H54 (cell line): ENCODE measurements around the gene SPTAN1.

Source experiments
- DNase-seq: peaks from one replicate; pipeline ENCODE4 v3.0.0; 2011; ENCODE audit warnings: low spot score, mixed read lengths; ENCODE audit not compliant: insufficient read length
- FAIRE-seq: peaks from 3 replicates; lab custom pipeline; 2011; peaks lifted over from hg19 to GRCh38; lab: Jason Lieb, UNC
- POLR2A ChIP-seq: IDR thresholded peaks from 2 replicates; pipeline ENCODE4 v1.6.1; 2011; ENCODE audit warnings: low read depth, mild to moderate bottlenecking, low read length

SPTAN1 gene

GRCh38 chr9:128603697-128604096 is 51.3 kb downstream of the SPTAN1 start:
- no peak for FAIRE-seq
- DNase-seq = no peak
- TF ChIP-seq POLR2A = no peak

GRCh38 chr9:128607642-128608350 is 55.4 kb downstream of the SPTAN1 start:
- DNase-seq = no peak
- TF ChIP-seq POLR2A = no peak
- FAIRE-seq = no peak

- TF ChIP-seq POLR2A = no peak
- no peak for FAIRE-seq
- DNase-seq = no peak
Measured at GRCh38 chr9:128610897-128611296, 58.5 kb downstream of the SPTAN1 start.

GRCh38 chr9:128611600-128612394 is 59.4 kb downstream of the SPTAN1 start:
- FAIRE-seq (no peak), DNase-seq (no peak)
- TF ChIP-seq POLR2A = no peak

GRCh38 chr9:128614728-128615127 is 62.3 kb downstream of the SPTAN1 start:
- TF ChIP-seq POLR2A = no peak
- FAIRE-seq = no peak
- no peak for DNase-seq

- FAIRE-seq = no peak
- no peak for TF ChIP-seq POLR2A
- no peak for DNase-seq
Measured at GRCh38 chr9:128615571-128615970, 63.2 kb downstream of the SPTAN1 start.

- no peak for DNase-seq
- no peak for TF ChIP-seq POLR2A
- FAIRE-seq = no peak
Measured at GRCh38 chr9:128617943-128618342, 65.6 kb downstream of the SPTAN1 start.

- TF ChIP-seq POLR2A = no peak
- no peak for DNase-seq
- FAIRE-seq = no peak
Measured at GRCh38 chr9:128619127-128619526, 66.7 kb downstream of the SPTAN1 start.

GRCh38 chr9:128619779-128620178 is 67.4 kb downstream of the SPTAN1 start:
- no peak for DNase-seq
- TF ChIP-seq POLR2A = no peak
- no peak for FAIRE-seq

- FAIRE-seq (no peak), DNase-seq (no peak)
- no peak for TF ChIP-seq POLR2A
Measured at GRCh38 chr9:128621730-128622455, 69.5 kb downstream of the SPTAN1 start.

- FAIRE-seq (no peak), DNase-seq (no peak)
- no peak for TF ChIP-seq POLR2A
Measured at GRCh38 chr9:128624566-128624965, 72.2 kb downstream of the SPTAN1 start.

GRCh38 chr9:128625391-128626146 is 73.2 kb downstream of the SPTAN1 start:
- FAIRE-seq = no peak

GRCh38 chr9:128626181-128626580 is 73.8 kb downstream of the SPTAN1 start:
- no peak for FAIRE-seq

More at GRCh38 chr9:128625391-128626146, 73.2 kb downstream of the SPTAN1 start:
- DNase-seq = no peak
- TF ChIP-seq POLR2A = no peak

More at GRCh38 chr9:128626181-128626580, 73.8 kb downstream of the SPTAN1 start:
- DNase-seq = no peak
- no peak for TF ChIP-seq POLR2A
